ENCODE data around the gene GALR3. TPM values are rescaled to one million over a fixed set of nuclear protein-coding genes. Genes with fewer than 3 reads are reported as not detected.

The GALR3 gene
- total RNA-seq, 4 donors from 2014 or later, result not detected

- Histone ChIP-seq H3K27me3 (no peaks in the 10 kb centered on the region), H3K4me3 (peak overlapping the region; percentile 60 to 75 (median 70)), H3K4me1 (peaks cover 10 to 12% of the 10 kb centered on the region in 2 donors), H3K36me3 (no peaks in the 10 kb centered on the region), H3K9me3 (no peaks in the 10 kb centered on the region), H3K27ac (peak overlapping the region; percentile 12 to 68 (median 30))
- DNase-seq (peak in 1 of 2 donors; percentile 39), ATAC-seq (no peak)
- in situ Hi-C loops (cut with MboI; ENCODE audit: low sequenced_read_pairs in 4 of 4) (loop anchor here in 1 of 4 donors (25.0 kb wide), 1 partner anchor 160 kb away; the partner anchor contains the start of genes C22orf23 and POLR2F), intact Hi-C loops (cut with DNase I; ENCODE audit: low total_unique reads) (no loop called here)
- TF ChIP-seq POLR2A (IDR thresholded peaks at IDR 0.05) (no peak), CTCF (IDR thresholded peaks at IDR 0.05 in 4 of 5, conservative IDR thresholded peaks at IDR 0.05 in 1 of 5) (no peak)
These were observed 20.6 kb upstream of the GALR3 start for GRCh38 chr22:37802310-37803194.

- intact Hi-C loops (cut with DNase I; ENCODE audit: low total_unique reads), result no loop called here
- peaks cover 13 to 15% of the 10 kb centered on the region in 2 donors for H3K4me1 ChIP-seq
- TF ChIP-seq POLR2A (IDR thresholded peaks at IDR 0.05) (no peak), CTCF (IDR thresholded peaks at IDR 0.05 in 4 of 5, conservative IDR thresholded peaks at IDR 0.05 in 1 of 5) (no peak)
- ATAC-seq (no peak), DNase-seq (no peak)
- peak overlapping the region in 3 of 4 donors; percentile 60 to 75 (median 66) for H3K4me3 ChIP-seq
- H3K9me3 ChIP-seq, result no peaks in the 10 kb centered on the region
- no peak overlapping the region for H3K27ac ChIP-seq
- in situ Hi-C loops (cut with MboI; ENCODE audit: low sequenced_read_pairs in 4 of 4), result loop anchor here in 1 of 4 donors (25.0 kb wide), 1 partner anchor 159 kb away; the partner anchor contains the start of genes C22orf23 and POLR2F
- no peaks in the 10 kb centered on the region for H3K36me3 ChIP-seq
- H3K27me3 ChIP-seq, result no peaks in the 10 kb centered on the region
These were observed 20.0 kb upstream of the GALR3 start for GRCh38 chr22:37803195-37803638.

GRCh38 chr22:37803639-37804351, 19.4 kb upstream of the GALR3 start:
- Histone ChIP-seq H3K4me1 (peaks cover 17 to 20% of the 10 kb centered on the region in 2 donors), H3K27me3 (no peaks in the 10 kb centered on the region), H3K4me3 (peak overlapping the region; percentile 76 to 87 (median 82)), H3K27ac (peak overlapping the region; percentile 91 to 95 (median 94)), H3K36me3 (no peaks in the 10 kb centered on the region), H3K9me3 (no peaks in the 10 kb centered on the region)
- TF ChIP-seq CTCF (IDR thresholded peaks at IDR 0.05 in 4 of 5, conservative IDR thresholded peaks at IDR 0.05 in 1 of 5), result no peak
- TF ChIP-seq POLR2A (IDR thresholded peaks at IDR 0.05), result no peak
- no peak for DNase-seq
- intact Hi-C loops (cut with DNase I; ENCODE audit: low total_unique reads) (loop anchor here (2.0 kb wide), 1 partner anchor 57 kb away; no protein-coding TSS in a partner anchor), in situ Hi-C loops (cut with MboI; ENCODE audit: low sequenced_read_pairs in 4 of 4) (loop anchor here in 1 of 4 donors (25.0 kb wide), 1 partner anchor 159 kb away; the partner anchor contains the start of genes C22orf23 and POLR2F)
- ATAC-seq, result no peak

GRCh38 chr22:37804352-37804880, 18.8 kb upstream of the GALR3 start:
- no peak for ATAC-seq
- in situ Hi-C loops (cut with MboI; ENCODE audit: low sequenced_read_pairs in 4 of 4), result loop anchor here in 1 of 4 donors (25.0 kb wide), 1 partner anchor 158 kb away; the partner anchor contains the start of genes C22orf23 and POLR2F
- no peaks in the 10 kb centered on the region for H3K27me3 ChIP-seq
- TF ChIP-seq POLR2A (IDR thresholded peaks at IDR 0.05), result no peak
- TF ChIP-seq CTCF (IDR thresholded peaks at IDR 0.05 in 4 of 5, conservative IDR thresholded peaks at IDR 0.05 in 1 of 5), result no peak
- peaks cover 17 to 22% of the 10 kb centered on the region in 2 donors for H3K4me1 ChIP-seq
- H3K27ac ChIP-seq, result peak overlapping the region; percentile 91 to 95 (median 94)
- H3K9me3 ChIP-seq, result no peaks in the 10 kb centered on the region
- H3K4me3 ChIP-seq, result peak overlapping the region; percentile 76 to 87 (median 82)
- no peak for DNase-seq
- H3K36me3 ChIP-seq, result no peaks in the 10 kb centered on the region
- intact Hi-C loops (cut with DNase I; ENCODE audit: low total_unique reads), result loop anchor here (2.0 kb wide), 1 partner anchor 58 kb away; no protein-coding TSS in a partner anchor

Measured in gastrocnemius medialis (tissue), 4 donors.